ENCODE measurements around the gene TESK2. TPM values are rescaled to one million over a fixed set of nuclear protein-coding genes. Genes with fewer than 3 reads are reported as not detected.

Gene TESK2
- total RNA-seq, 3 donors from 2014 or later (not counting 1 experiment from before 2014, with no cell fraction given): 5.1 to 7.4 (median 6.0) TPM

- intact Hi-C loops (cut with micrococcal nuclease): no loop called here
Measured at GRCh38 chr1:45395051-45395450, 95.9 kb downstream of the TESK2 start.

GRCh38 chr1:45394342-45394741, 96.6 kb downstream of the TESK2 start:
- no peak for TF ChIP-seq CTCF (IDR thresholded peaks at IDR 0.05)
- peak overlapping the region; percentile 50 for H3K4me3 Mint-ChIP-seq
- Histone ChIP-seq H3K4me1 (ENCODE audit: control insufficient read depth, insufficient read depth, low read length) (peaks cover 10% of the 10 kb centered on the region), H3K27ac (ENCODE audit: low read length) (peak overlapping the region; percentile 87), H3K36me3 (ENCODE audit: control insufficient read depth, insufficient read depth, low read length) (no peaks in the 10 kb centered on the region), H3K9me3 (ENCODE audit: control insufficient read depth, insufficient read depth, low read length) (no peaks in the 10 kb centered on the region), H3K4me3 (ENCODE audit: low read length) (no peak overlapping the region), H3K27me3 (ENCODE audit: control insufficient read depth, insufficient read depth, low read length) (no peaks in the 10 kb centered on the region)
- H3K36me3 Mint-ChIP-seq: no peaks in the 10 kb centered on the region
- ATAC-seq: peak; percentile 66 to 68 (median 68)
- peaks cover 10 to 17% of the 10 kb centered on the region in 2 donors for H3K4me1 Mint-ChIP-seq
- WGBS (ENCODE audit: insufficient coverage): 43% methylated on average over 3 of the region's 3 CpGs
- DNase-seq: peak in 1 of 2 donors; percentile 5
- intact Hi-C loops (cut with micrococcal nuclease): no loop called here
- no peaks in the 10 kb centered on the region for H3K9me3 Mint-ChIP-seq
- no peaks in the 10 kb centered on the region for H3K27me3 Mint-ChIP-seq (ENCODE audit: low read depth in 2 of 2)
- H3K27ac Mint-ChIP-seq: peak overlapping the region; percentile 67 to 69

More at GRCh38 chr1:45395051-45395450, 95.9 kb downstream of the TESK2 start:
- no peaks in the 10 kb centered on the region for H3K9me3 ChIP-seq (ENCODE audit: control insufficient read depth, insufficient read depth, low read length)
- H3K36me3 Mint-ChIP-seq: no peaks in the 10 kb centered on the region
- DNase-seq: no peak
- no peak for ATAC-seq
- peaks cover 10% of the 10 kb centered on the region for H3K4me1 ChIP-seq (ENCODE audit: control insufficient read depth, insufficient read depth, low read length)
- H3K4me1 Mint-ChIP-seq: peaks cover 10 to 17% of the 10 kb centered on the region in 2 donors
- no peaks in the 10 kb centered on the region for H3K36me3 ChIP-seq (ENCODE audit: control insufficient read depth, insufficient read depth, low read length)
- H3K9me3 Mint-ChIP-seq: no peaks in the 10 kb centered on the region
- H3K4me3 ChIP-seq (ENCODE audit: low read length): no peak overlapping the region
- H3K27ac ChIP-seq (ENCODE audit: low read length): no peak overlapping the region
- TF ChIP-seq CTCF (IDR thresholded peaks at IDR 0.05): no peak
- no peaks in the 10 kb centered on the region for H3K27me3 ChIP-seq (ENCODE audit: control insufficient read depth, insufficient read depth, low read length)
- peak overlapping the region; percentile 25 to 67 for H3K27ac Mint-ChIP-seq
- no peak overlapping the region for H3K4me3 Mint-ChIP-seq
- WGBS (ENCODE audit: insufficient coverage): 100% methylated on average over 1 of the region's 2 CpGs
- no peaks in the 10 kb centered on the region for H3K27me3 Mint-ChIP-seq (ENCODE audit: low read depth in 2 of 2)

GRCh38 chr1:45393718-45394302, 97.2 kb downstream of the TESK2 start:
- Mint-ChIP-seq H3K4me3 (peak overlapping the region; percentile 55), H3K9me3 (no peaks in the 10 kb centered on the region), H3K4me1 (peaks cover 10 to 17% of the 10 kb centered on the region in 2 donors), H3K27ac (peak overlapping the region; percentile 67 to 69), H3K27me3 (ENCODE audit: low read depth in 2 of 2) (no peaks in the 10 kb centered on the region), H3K36me3 (no peaks in the 10 kb centered on the region)
- 49% methylated on average over 5 of the region's 6 CpGs for WGBS (ENCODE audit: insufficient coverage)
- H3K36me3 ChIP-seq (ENCODE audit: control insufficient read depth, insufficient read depth, low read length): no peaks in the 10 kb centered on the region
- intact Hi-C loops (cut with micrococcal nuclease): no loop called here
- DNase-seq: peak in 1 of 2 donors; percentile 18
- peaks cover 10% of the 10 kb centered on the region for H3K4me1 ChIP-seq (ENCODE audit: control insufficient read depth, insufficient read depth, low read length)
- TF ChIP-seq CTCF (IDR thresholded peaks at IDR 0.05): no peak
- ATAC-seq: peak; percentile 82 to 87 (median 83)
- H3K4me3 ChIP-seq (ENCODE audit: low read length): no peak overlapping the region
- H3K27ac ChIP-seq (ENCODE audit: low read length): peak overlapping the region; percentile 87
- H3K9me3 ChIP-seq (ENCODE audit: control insufficient read depth, insufficient read depth, low read length): no peaks in the 10 kb centered on the region
- no peaks in the 10 kb centered on the region for H3K27me3 ChIP-seq (ENCODE audit: control insufficient read depth, insufficient read depth, low read length)

- Histone ChIP-seq H3K27me3 (ENCODE audit: control insufficient read depth, insufficient read depth, low read length) (no peaks in the 10 kb centered on the region), H3K27ac (ENCODE audit: low read length) (no peak overlapping the region), H3K36me3 (ENCODE audit: control insufficient read depth, insufficient read depth, low read length) (no peaks in the 10 kb centered on the region), H3K9me3 (ENCODE audit: control insufficient read depth, insufficient read depth, low read length) (no peaks in the 10 kb centered on the region), H3K4me1 (ENCODE audit: control insufficient read depth, insufficient read depth, low read length) (no peaks in the 10 kb centered on the region), H3K4me3 (ENCODE audit: low read length) (no peak overlapping the region)
- WGBS (ENCODE audit: insufficient coverage): 100% methylated on average over 3 of the region's 3 CpGs
- DNase-seq: no peak
- Mint-ChIP-seq H3K9me3 (no peaks in the 10 kb centered on the region), H3K4me1 (no peaks in the 10 kb centered on the region), H3K4me3 (no peak overlapping the region), H3K27ac (no peak overlapping the region), H3K36me3 (no peaks in the 10 kb centered on the region), H3K27me3 (ENCODE audit: low read depth in 2 of 2) (no peaks in the 10 kb centered on the region)
- TF ChIP-seq CTCF (IDR thresholded peaks at IDR 0.05): no peak
- no peak for ATAC-seq
- intact Hi-C loops (cut with micrococcal nuclease): no loop called here
Measured at GRCh38 chr1:45386219-45386618, 104.7 kb downstream of the TESK2 start.
